HepG2 (cell line): Measurements from ENCODE around the gene TMCC1. TPM values are rescaled to one million over a fixed set of nuclear protein-coding genes. Genes with fewer than 3 reads are reported as not detected.

ENCODE experiments used
- ATAC-seq: fragments of 200-7000 bp; cut with Tn5 transposase; 3 replicates; pipeline ENCODE4 v1.9.1; 2020; ENCODE audit warnings: mild to moderate bottlenecking, moderate library complexity
- BruUV-seq: library from RNA; stranded (reverse); fragments of 400-500 nt; replicated peaks from 2 replicates; lab custom pipeline; 2021; lab: Mats Ljungman, UMichigan
- CTCF ChIA-PET: fragments of 300-600 bp; formaldehyde crosslinking; extraction: SDS; loops from one replicate; lab custom pipeline; 2021; ENCODE audit warnings: low total read pairs, inconsistent platforms, low intra/inter-chr PET ratio; lab: Yijun Ruan, JAX
- POLR2A ChIA-PET: fragments of 350-600 bp; sonication (Branson Sonifier 250); formaldehyde crosslinking; loops from one replicate; lab custom pipeline; 2020; ENCODE audit warnings: antibody characterized with exemption, inconsistent platforms; lab: Yijun Ruan, JAX
- DNase-seq: peaks from one replicate; pipeline ENCODE4 v3.0.0-alpha.2; 2015; ENCODE audit warnings: low spot score
- FAIRE-seq: peaks from 3 replicates; lab custom pipeline; 2011; peaks lifted over from hg19 to GRCh38; lab: Jason Lieb, UNC
- H2AFZ ChIP-seq: one replicate; pipeline ENCODE4 v1.6.1; 2011; ENCODE audit warnings: low read length, inconsistent platforms
- H3K27ac ChIP-seq: fragments of 300-600 bp; 3 replicates; pipeline ENCODE4 v1.8.0; 2011; ENCODE audit warnings: mixed run types, mild to moderate bottlenecking, mixed read lengths, low read length, inconsistent platforms; ENCODE audit not compliant: insufficient read depth; ENCODE audit errors: extremely low read length
- H3K27me3 ChIP-seq, 2 experiments: fragments of 200-600 bp in 1 of 2; 2 replicates in 1 of 2; 3 replicates in 1 of 2; pipeline versions ENCODE4 v1.6.0 to v1.8.0; 2011; ENCODE audit warnings: low read length in 2 of 2, mild to moderate bottlenecking in 2 of 2, moderate library complexity in 2 of 2, inconsistent platforms in 1 of 2; ENCODE audit not compliant: insufficient read depth in 2 of 2, control insufficient read depth in 1 of 2
- H3K36me3 ChIP-seq, 2 experiments: fragments of 200-600 bp in 1 of 2; replicated peaks in 1 of 2; 2 replicates in 1 of 2; 3 replicates in 1 of 2; pipeline versions ENCODE4 v1.5.1 to v1.8.0; 2011; ENCODE audit warnings: low read length in 2 of 2, inconsistent platforms in 1 of 2; ENCODE audit not compliant: insufficient read depth in 2 of 2, control insufficient read depth in 1 of 2
- H3K4me1 ChIP-seq: 2 replicates; pipeline ENCODE4 v1.5.1; 2012; ENCODE audit warnings: low read length, inconsistent platforms; ENCODE audit not compliant: insufficient read depth
- H3K4me2 ChIP-seq: 2 replicates; pipeline ENCODE4 v1.6.0; 2011; ENCODE audit warnings: low read depth, low read length, inconsistent platforms
- H3K4me3 ChIP-seq, 3 experiments: fragments of 200-600 bp in 1 of 3; sonication (generic), shearing (Covaris generic) in 1 of 3; replicated peaks in 1 of 3; 2 replicates each; pipeline ENCODE4 v1.5.1; 2011 to 2016; ENCODE audit warnings: low read length in 3 of 3, inconsistent platforms in 2 of 3, low read depth in 2 of 3, mild to moderate bottlenecking in 2 of 3, control low read depth in 1 of 3, mixed read lengths in 1 of 3; ENCODE audit not compliant: insufficient read depth in 1 of 3
- H3K79me2 ChIP-seq: one replicate; pipeline ENCODE4 v1.6.1; 2011; ENCODE audit warnings: low read length, inconsistent platforms; ENCODE audit not compliant: insufficient read depth
- H3K9ac ChIP-seq: 2 replicates; pipeline ENCODE4 v1.6.0; 2011; ENCODE audit warnings: mild to moderate bottlenecking, low read depth, low read length, inconsistent platforms; ENCODE audit not compliant: insufficient read depth
- H3K9me3 ChIP-seq: 2 replicates; pipeline ENCODE4 v1.5.1; 2012; ENCODE audit warnings: mild to moderate bottlenecking, low read length
- H4K20me1 ChIP-seq: 2 replicates; pipeline ENCODE4 v1.6.0; 2011; ENCODE audit warnings: inconsistent platforms, mild to moderate bottlenecking, low read length, moderate library complexity; ENCODE audit not compliant: insufficient read depth
- ARID2 ChIP-seq: sonication (generic); formaldehyde crosslinking; IDR thresholded peaks from 2 replicates; pipeline ENCODE4 v1.8.1; 2022; ENCODE audit warnings: mild to moderate bottlenecking, missing genetic modification reagents, borderline replicate concordance
- E2F1 ChIP-seq: sonication (generic); formaldehyde crosslinking; IDR thresholded peaks from 2 replicates; pipeline ENCODE4 v1.5.0; 2020; ENCODE audit warnings: missing genetic modification reagents
- EP300 ChIP-seq, 3 experiments: sonication (generic) in 1 of 3; formaldehyde crosslinking in 1 of 3; IDR thresholded peaks; 2 replicates each; pipeline versions ENCODE4 v1.5.1 to v1.6.1; 2011 to 2020; ENCODE audit warnings: low read depth in 2 of 3, low read length in 2 of 3, borderline replicate concordance in 1 of 3, improper control_type of control experiment in 1 of 3, mild to moderate bottlenecking in 1 of 3, missing genetic modification reagents in 1 of 3, moderate library complexity in 1 of 3
- HNRNPK ChIP-seq: fragments of 200-400 bp; formaldehyde crosslinking; IDR thresholded peaks from 2 replicates; pipeline ENCODE4 v1.6.1; 2018; ENCODE audit warnings: low read length, low read depth, moderate library complexity, mild to moderate bottlenecking; ENCODE audit not compliant: poor library complexity, severe bottlenecking
- SRSF9 ChIP-seq: fragments of 200-400 bp; formaldehyde crosslinking; IDR thresholded peaks from 2 replicates; pipeline ENCODE4 v1.6.1; 2018; ENCODE audit warnings: borderline replicate concordance, mild to moderate bottlenecking, low read depth, low read length; ENCODE audit not compliant: insufficient read depth, poor library complexity, severe bottlenecking
- XBP1 ChIP-seq: sonication (generic); formaldehyde crosslinking; IDR thresholded peaks from 2 replicates; pipeline ENCODE4 v1.5.0; 2020; ENCODE audit warnings: missing genetic modification reagents
- ZKSCAN1 ChIP-seq: fragments of 150-350 bp; IDR thresholded peaks from 2 replicates; pipeline ENCODE4 v1.6.1; 2014; ENCODE audit warnings: low read length
- ZNF317 ChIP-seq: sonication (generic); formaldehyde crosslinking; IDR thresholded peaks from 2 replicates; pipeline ENCODE4 v1.5.0; 2020; ENCODE audit warnings: mild to moderate bottlenecking, missing genetic modification reagents
- ZNF790 ChIP-seq: sonication (generic); formaldehyde crosslinking; IDR thresholded peaks from 2 replicates; pipeline ENCODE4 v1.8.0; 2022; ENCODE audit warnings: missing genetic modification reagents, mild to moderate bottlenecking, borderline replicate concordance
- ZSCAN20 ChIP-seq: sonication (generic); formaldehyde crosslinking; IDR thresholded peaks from 2 replicates; pipeline ENCODE4 v1.4.0; 2020; ENCODE audit warnings: missing genetic modification reagents, mild to moderate bottlenecking, borderline replicate concordance
- WGBS: methylation state at CpG from one replicate; pipeline ENCODE4 v1.1.6; 2017; ENCODE audit warnings: low lambda C conversion rate; 5-methylcytosine and 5-hydroxymethylcytosine counted together
- in situ Hi-C: cut with HindIII; loops from 2 replicates; pipeline ENCODE4 v1.10.0; 2017; ENCODE audit warnings: low pct_unique_long_range_greater_than_20kb; ENCODE audit not compliant: extremely low pct_ligation_motif_present
- intact Hi-C: fragments of 100-400 bp; cut with micrococcal nuclease; formaldehyde crosslinking; loops from one replicate; pipeline ENCODE4 v1.10.0; 2022; ENCODE audit not compliant: unreplicated experiment
- polyA plus RNA-seq, 8 experiments: library from polyadenylated mRNA; depleted of rRNA in 3 of 8; stranded (reverse) in 7 of 8; unstranded in 1 of 8; fragments of >200 nt; fragmentation: Illumina TruSeq in 4 of 8; extraction: Trizol in 4 of 8; gene quantifications; 2 replicates each; pipeline versions ENCODE4 v1.2.1 to v1.2.3, GENCODE V29; 2011 to 2016; ENCODE audit warnings: low read depth in 4 of 8, missing spikeins in 1 of 8, mixed read lengths in 1 of 8; ENCODE audit not compliant: insufficient read depth in 1 of 8
- total RNA-seq, 5 experiments: library from RNA; depleted of rRNA; stranded (reverse); fragments of >200 nt; fragmentation: Illumina TruSeq; extraction: Trizol; gene quantifications; 2 replicates each; pipeline ENCODE4 v1.2.3, GENCODE V29; 2016; ENCODE audit warnings: low read depth in 1 of 5

Gene TMCC1
- total and polyA plus RNA-seq, 2 of the 13 experiments (the other 11 are each of a cell fraction or from before 2014, with no cell fraction given) = 12.1 to 264 TPM

GRCh38 chr3:129919357-129919756, 25.8 kb upstream of the TMCC1 start:
- no peak for FAIRE-seq
- Histone ChIP-seq H3K36me3 (no peaks in the 10 kb centered on the region), H2AFZ (no peak overlapping the region), H3K27ac (no peak overlapping the region), H3K79me2 (no peaks in the 10 kb centered on the region), H3K4me2 (no peak overlapping the region), H3K9me3 (peaks cover 26% of the 10 kb centered on the region), H3K9ac (no peak overlapping the region), H4K20me1 (no peaks in the 10 kb centered on the region), H3K4me1 (0 out of 2 replicates have a peak, but pooled peaks cover 8% of the 10 kb centered on the region), H3K4me3 (no peak overlapping the region), H3K27me3 (no peaks in the 10 kb centered on the region)
- CTCF ChIA-PET = no interaction called here
- 41% methylated on average over 3 of the region's 3 CpGs for WGBS
- no TSS peak for BruUV-seq
- POLR2A ChIA-PET = no interaction called here
- no peak for ATAC-seq
- TF ChIP-seq SRSF9 (peak; percentile 45), HNRNPK (peak; percentile 92), E2F1 (CRISPR knock-in tag) (no peak)
- intact Hi-C loops (no loop called here), in situ Hi-C loops (no loop called here)
- DNase-seq = no peak

- Histone ChIP-seq H3K9ac (no peak overlapping the region), H2AFZ (no peak overlapping the region), H3K4me2 (peak overlapping the region; percentile 34), H4K20me1 (no peaks in the 10 kb centered on the region), H3K9me3 (peaks cover 26% of the 10 kb centered on the region), H3K4me1 (0 out of 2 replicates have a peak, but pooled peaks cover 8% of the 10 kb centered on the region), H3K27ac (no peak overlapping the region), H3K4me3 (no peak overlapping the region; a peak in 1 of 6 replicates), H3K79me2 (no peaks in the 10 kb centered on the region), H3K27me3 (no peaks in the 10 kb centered on the region), H3K36me3 (no peaks in the 10 kb centered on the region)
- TF ChIP-seq ZNF790 (CRISPR knock-in tag) (no peak), EP300 (IDR thresholded peaks at IDR 0.05; ENCODE audit: low read depth in 2 of 2, low read length in 2 of 2) (no peak), EP300 (CRISPR knock-in tag; IDR thresholded peaks at IDR 0.05; ENCODE audit: borderline replicate concordance) (no peak), XBP1 (CRISPR knock-in tag) (no peak), ZNF317 (CRISPR knock-in tag) (no peak), ZSCAN20 (CRISPR knock-in tag) (no peak), ARID2 (CRISPR knock-in tag) (no peak), ZKSCAN1 (no peak)
- ATAC-seq = no peak
- no peak for FAIRE-seq
- ChIA-PET POLR2A (no interaction called here), CTCF (no interaction called here)
- in situ Hi-C loops (no loop called here), intact Hi-C loops (no loop called here)
- no peak for DNase-seq
- no TSS peak for BruUV-seq
- WGBS = 70% methylated on average over 8 of the region's 8 CpGs
These were observed 24.9 kb upstream of the TMCC1 start for GRCh38 chr3:129918461-129918860.
